ENCODE results near the gene LY6G6D.

The LY6G6D gene

GRCh38 chr6:31767096-31767645, 52.0 kb downstream of the LY6G6D start:
- H3K4me3 ChIP-seq (ENCODE audit: low read length): no peak overlapping the region
- DNase-seq (ENCODE audit: low read depth): no peak
- no peak for TF ChIP-seq CTCF (conservative IDR thresholded peaks at IDR 0.05; ENCODE audit: low read depth, low read length)
